ENCODE data around the gene IFNL1. TPM values are rescaled to one million over a fixed set of nuclear protein-coding genes. Genes with fewer than 3 reads are reported as not detected.

Gene IFNL1
- total RNA-seq, 6 donors from 2014 or later: not detected

- Histone ChIP-seq H3K4me1 (no peaks in the 10 kb centered on the region), H3K9me3 (no peaks in the 10 kb centered on the region), H3K4me3 (no peak overlapping the region), H3K36me3 (no peaks in the 10 kb centered on the region), H3K27ac (no peak overlapping the region), H3K27me3 (peaks cover 0 to 2% (median 0%) of the 10 kb centered on the region in 4 donors)
- no peak for TF ChIP-seq POLR2A (IDR thresholded peaks at IDR 0.05)
- TF ChIP-seq CTCF (IDR thresholded peaks at IDR 0.05): no peak
- TF ChIP-seq EP300 (IDR thresholded peaks at IDR 0.05): no peak
- TF ChIP-seq POLR2AphosphoS5 (IDR thresholded peaks at IDR 0.05): no peak
- DNase-seq (no peak), ATAC-seq (ENCODE audit: low FRiP score in 2 of 2) (no peak)
- 95% methylated on average over 4 of the region's 4 CpGs for WGBS, 2 donors
These were observed 39.0 kb upstream of the IFNL1 start for GRCh38 chr19:39257227-39257626.

- peaks cover 4 to 20% (median 14%) of the 10 kb centered on the region in 4 donors for H3K4me1 ChIP-seq
- H3K27me3 ChIP-seq: peaks cover 0 to 29% (median 13%) of the 10 kb centered on the region in 4 donors
- H3K4me3 ChIP-seq: no peak overlapping the region
- ATAC-seq (ENCODE audit: low FRiP score in 2 of 2) (no peak), DNase-seq (no peak)
- 83 to 84% methylated on average over 3 of the region's 3 CpGs for WGBS, 2 donors
- no peak overlapping the region for H3K27ac ChIP-seq
- no peaks in the 10 kb centered on the region for H3K9me3 ChIP-seq
- TF ChIP-seq POLR2A (IDR thresholded peaks at IDR 0.05): no peak
- TF ChIP-seq CTCF (IDR thresholded peaks at IDR 0.05): no peak
- TF ChIP-seq POLR2AphosphoS5 (IDR thresholded peaks at IDR 0.05): no peak
- no peak for TF ChIP-seq EP300 (IDR thresholded peaks at IDR 0.05)
- no peaks in the 10 kb centered on the region for H3K36me3 ChIP-seq
These were observed 34.5 kb upstream of the IFNL1 start for GRCh38 chr19:39261704-39262103.

- Histone ChIP-seq H3K36me3 (no peaks in the 10 kb centered on the region), H3K4me3 (no peak overlapping the region), H3K27me3 (peaks cover 0 to 29% (median 13%) of the 10 kb centered on the region in 4 donors), H3K4me1 (peaks cover 4 to 20% (median 14%) of the 10 kb centered on the region in 4 donors), H3K27ac (no peak overlapping the region), H3K9me3 (no peaks in the 10 kb centered on the region)
- DNase-seq (no peak), ATAC-seq (ENCODE audit: low FRiP score in 2 of 2) (no peak)
- 78 to 88% methylated on average over 4 of the region's 4 CpGs for WGBS, 2 donors
- TF ChIP-seq EP300 (IDR thresholded peaks at IDR 0.05) (no peak), POLR2AphosphoS5 (IDR thresholded peaks at IDR 0.05) (no peak), POLR2A (IDR thresholded peaks at IDR 0.05) (no peak), CTCF (IDR thresholded peaks at IDR 0.05) (no peak)
These were observed 33.7 kb upstream of the IFNL1 start for GRCh38 chr19:39262496-39262895.

- peak in 1 of 2 donors; percentile 64 for DNase-seq
- H3K9me3 ChIP-seq: no peaks in the 10 kb centered on the region
- H3K4me1 ChIP-seq: peaks cover 4 to 20% (median 14%) of the 10 kb centered on the region in 4 donors
- ATAC-seq (ENCODE audit: low FRiP score in 2 of 2): peak in 1 of 2 donors; percentile 22
- H3K4me3 ChIP-seq: no peak overlapping the region
- TF ChIP-seq POLR2AphosphoS5 (IDR thresholded peaks at IDR 0.05): no peak
- no peak for TF ChIP-seq EP300 (IDR thresholded peaks at IDR 0.05)
- TF ChIP-seq CTCF (IDR thresholded peaks at IDR 0.05): no peak
- TF ChIP-seq POLR2A (IDR thresholded peaks at IDR 0.05): no peak
- 13 to 24% methylated on average over 11 to 14 of the region's 17 CpGs for WGBS, 2 donors
- H3K27ac ChIP-seq: no peak overlapping the region
- H3K27me3 ChIP-seq: peaks cover 0 to 29% (median 13%) of the 10 kb centered on the region in 4 donors
- no peaks in the 10 kb centered on the region for H3K36me3 ChIP-seq
These were observed 32.3 kb upstream of the IFNL1 start for GRCh38 chr19:39263912-39264305.
